ENCODE measurements around the gene S100B. TPM values are rescaled to one million over a fixed set of nuclear protein-coding genes. Genes with fewer than 3 reads are reported as not detected.

The S100B gene
- total and polyA plus RNA-seq, 2 of the 8 experiments (the other 6 are each of a cell fraction or from before 2014, with no cell fraction given), result 0.36 to 0.69 TPM

- no peak for TF ChIP-seq JUND (IDR thresholded peaks at IDR 0.05; ENCODE audit: low read length)
- no peak for TF ChIP-seq KDM5A (IDR thresholded peaks at IDR 0.05; ENCODE audit: low read length)
- no peak for TF ChIP-seq HDAC6 (IDR thresholded peaks at IDR 0.05; ENCODE audit: low read depth, low read length)
- TF ChIP-seq ASH2L (IDR thresholded peaks at IDR 0.05; ENCODE audit: low read length), result no peak
- TF ChIP-seq KDM1A (IDR thresholded peaks at IDR 0.05; ENCODE audit: borderline replicate concordance, low read length), result no peak
- no peak for TF ChIP-seq CTCF (IDR thresholded peaks at IDR 0.05; ENCODE audit: control extremely low read depth in 1 of 3, insufficient read depth in 1 of 3, low read depth in 1 of 3, low read length in 3 of 3)
- TF ChIP-seq USF2 (IDR thresholded peaks at IDR 0.05; ENCODE audit: low read length), result no peak
- FAIRE-seq, result no peak
Measured at GRCh38 chr21:46555678-46556077, 49.2 kb downstream of the S100B start.

More at GRCh38 chr21:46555678-46556077, 49.2 kb downstream of the S100B start:
- no peak overlapping the region for H3K56ac ChIP-seq (replicated peaks; ENCODE audit: insufficient read length, low read depth, low read length)
- no peak overlapping the region for H2BK5ac ChIP-seq (ENCODE audit: low read depth, low read length)
- peaks cover 0 to 14% (median 8%) of the 10 kb centered on the region in 4 experiments; a peak in 5 of 8 replicates for H3K36me3 ChIP-seq (ENCODE audit: control insufficient read depth in 2 of 4, insufficient read depth in 4 of 4, low read length in 3 of 4)
- 96% methylated on average over 16 of the region's 16 CpGs; no CpG with 5 or more reads in 1 of the 2 experiments for WGBS, 2 experiments (ENCODE audit: extremely low coverage in 1 of 2, insufficient coverage in 1 of 2, insufficient read length in 1 of 2, insufficient replicate concordance in 2 of 2, low coverage in 1 of 2, low lambda C conversion rate in 2 of 2, missing lambda C conversion rate in 1 of 2)
- POLR2A ChIA-PET (ENCODE audit: partially characterized antibody), result interaction anchor here (1.2 to 1.4 kb wide), 2 partner anchors 9 to 80 kb away, joined by 4 to 5 read pairs; partner anchors contain the start of gene PRMT2
- no peaks in the 10 kb centered on the region for H3K9me3 ChIP-seq (ENCODE audit: insufficient read depth in 2 of 2, low read depth in 1 of 2, low read length in 1 of 2)
- H3K4ac ChIP-seq (replicated peaks; ENCODE audit: insufficient read length, low read depth, low read length), result no peak overlapping the region
- no peak overlapping the region for H3K23ac ChIP-seq (ENCODE audit: insufficient read length)
- no peaks in the 10 kb centered on the region for H3K79me1 ChIP-seq (ENCODE audit: low read depth, low read length)
- H3K14ac ChIP-seq (ENCODE audit: insufficient read length), result no peak overlapping the region
- H4K5ac ChIP-seq (ENCODE audit: insufficient read length, low read depth, low read length), result no peak overlapping the region
- H3K4me1 ChIP-seq (replicated peaks in 1 of 4; ENCODE audit: control insufficient read depth in 3 of 4, insufficient read depth in 4 of 4, low read length in 3 of 4), result no peaks in the 10 kb centered on the region
- no peak overlapping the region for H2BK20ac ChIP-seq (ENCODE audit: low read length)
- no peaks in the 10 kb centered on the region for H3K79me2 ChIP-seq (ENCODE audit: control insufficient read depth in 1 of 2, insufficient read depth in 2 of 2, low read length in 2 of 2)
- H4K20me1 ChIP-seq (replicated peaks in 1 of 2; ENCODE audit: control insufficient read depth in 1 of 2, insufficient read depth in 2 of 2, low read length in 2 of 2), result peaks cover 0 to 2% of the 10 kb centered on the region in 2 experiments
- no peak for DNase-seq (ENCODE audit: low read depth in 1 of 2, low spot score in 2 of 2)
- H3K27ac ChIP-seq (ENCODE audit: low read depth, low read length), result no peak overlapping the region
- H3K4me2 ChIP-seq (ENCODE audit: insufficient read depth in 1 of 2, low read depth in 2 of 2, low read length in 2 of 2), result no peak overlapping the region
- no peak overlapping the region for H2BK12ac ChIP-seq (ENCODE audit: low read depth, low read length)
- H4K91ac ChIP-seq (replicated peaks; ENCODE audit: insufficient read length, low read length), result no peak overlapping the region
- no peaks in the 10 kb centered on the region for H3K23me2 ChIP-seq (ENCODE audit: low read depth, low read length)
- H2BK15ac ChIP-seq (ENCODE audit: low read length), result no peak overlapping the region
- no peak overlapping the region for H2BK120ac ChIP-seq (replicated peaks; ENCODE audit: low read depth, low read length)
- no peak overlapping the region; the same call in 1 of the 2 replicates for H4K8ac ChIP-seq (ENCODE audit: extremely low read depth, insufficient read depth, low read length)
- CTCF ChIA-PET (ENCODE audit: partially characterized antibody), result interaction anchor here (0.9 to 1.3 kb wide), 2 partner anchors 72 to 91 kb away, joined by 3 to 4 read pairs; no protein-coding TSS in a partner anchor
- no peak overlapping the region for H2AK5ac ChIP-seq (ENCODE audit: low read depth, low read length)
- H3K18ac ChIP-seq (ENCODE audit: extremely low read depth, low read length), result no peak overlapping the region
- H3K4me3 ChIP-seq (ENCODE audit: extremely low read depth in 1 of 4, insufficient read depth in 2 of 4, low read depth in 3 of 4, low read length in 4 of 4), result no peak overlapping the region
- no peak overlapping the region for H2AFZ ChIP-seq (ENCODE audit: low read length)
- no peaks in the 10 kb centered on the region for H3K27me3 ChIP-seq (replicated peaks in 1 of 4; ENCODE audit: control insufficient read depth in 3 of 4, extremely low read depth in 1 of 4, insufficient read depth in 3 of 4, low read length in 3 of 4)
- H3K9ac ChIP-seq (replicated peaks in 1 of 4; ENCODE audit: extremely low read depth in 1 of 4, low read depth in 3 of 4, low read length in 3 of 4), result no peak overlapping the region

All from H1 (cell line).